Measurements from ENCODE around the gene ARIH1.
"Not testable (repeated sequence)": the region's sequence is repeated elsewhere in the genome, so short reads cannot be mapped to it uniquely, and the experiment has no call there.

ARIH1 gene

DNA sequence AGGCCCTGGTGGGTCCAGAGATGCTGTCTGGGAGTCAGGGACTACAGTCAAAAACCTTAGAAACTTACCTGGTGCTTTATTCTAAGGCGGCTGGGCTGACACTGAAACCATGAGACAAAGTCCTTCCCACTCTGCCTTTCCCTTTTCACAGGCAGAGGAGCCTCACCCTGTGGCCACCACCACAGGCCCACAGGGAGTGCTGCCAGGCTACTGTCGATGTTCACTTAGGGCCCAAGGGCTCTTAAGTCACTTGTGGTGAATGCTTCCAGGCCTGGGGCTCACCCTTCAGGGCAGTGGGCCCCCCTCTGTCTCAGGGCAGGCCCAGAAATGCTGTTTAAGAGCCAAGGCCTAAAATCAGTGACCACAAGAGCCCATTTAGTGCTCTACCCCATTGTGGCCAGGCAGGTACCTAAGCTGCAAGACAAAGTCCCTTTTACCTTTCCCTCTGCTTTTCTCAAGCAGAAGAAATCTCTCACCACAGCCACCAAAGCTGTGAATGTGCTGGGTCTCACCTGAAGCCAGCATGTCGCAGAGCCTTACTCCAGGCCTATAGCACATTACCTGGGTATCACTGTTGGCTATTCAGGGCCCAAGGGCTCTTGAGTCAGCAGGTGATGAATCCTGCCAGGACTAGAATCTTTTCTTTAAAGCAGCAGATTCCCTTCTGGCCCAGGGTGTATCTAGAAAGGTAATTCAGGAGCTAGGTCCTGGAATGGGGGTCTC is 140.8 kb downstream of the ARIH1 start:
- no peak for DNase-seq

DNA sequence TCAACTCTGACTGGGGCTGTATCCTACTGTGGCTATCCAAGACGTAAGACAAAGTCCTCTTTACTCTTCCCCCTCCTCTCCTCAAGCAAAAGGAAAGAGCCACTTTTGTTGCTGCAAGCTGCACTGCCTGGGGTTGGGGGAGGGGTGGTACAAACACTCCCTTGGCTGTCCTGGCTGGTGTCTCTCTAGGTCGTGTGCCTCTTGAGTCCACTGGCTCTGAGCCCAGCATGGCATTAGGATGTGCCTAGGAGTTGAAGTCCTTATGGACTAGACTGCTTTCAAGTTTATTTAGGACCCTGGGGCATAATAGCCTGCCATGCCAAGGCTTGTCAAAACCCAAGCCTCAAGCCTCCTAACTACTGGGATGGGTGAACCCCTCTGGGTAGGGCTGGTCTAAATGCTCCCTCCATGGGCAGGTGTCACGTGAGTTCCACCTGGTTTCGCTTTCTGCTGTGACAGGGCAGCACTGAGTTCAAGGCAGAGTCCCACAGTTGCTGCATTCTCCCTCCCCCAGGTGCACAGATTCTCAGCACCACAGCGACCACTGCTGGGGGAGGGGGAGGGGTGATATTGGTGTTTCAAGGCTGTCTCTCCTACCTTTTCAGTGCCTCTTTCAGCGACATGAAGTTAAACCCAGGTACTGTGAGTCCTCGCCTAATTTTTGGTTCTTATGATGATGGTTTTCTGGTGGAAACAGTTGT is 141.6 kb downstream of the ARIH1 start:
- not testable (repeated sequence) for DNase-seq

DNA sequence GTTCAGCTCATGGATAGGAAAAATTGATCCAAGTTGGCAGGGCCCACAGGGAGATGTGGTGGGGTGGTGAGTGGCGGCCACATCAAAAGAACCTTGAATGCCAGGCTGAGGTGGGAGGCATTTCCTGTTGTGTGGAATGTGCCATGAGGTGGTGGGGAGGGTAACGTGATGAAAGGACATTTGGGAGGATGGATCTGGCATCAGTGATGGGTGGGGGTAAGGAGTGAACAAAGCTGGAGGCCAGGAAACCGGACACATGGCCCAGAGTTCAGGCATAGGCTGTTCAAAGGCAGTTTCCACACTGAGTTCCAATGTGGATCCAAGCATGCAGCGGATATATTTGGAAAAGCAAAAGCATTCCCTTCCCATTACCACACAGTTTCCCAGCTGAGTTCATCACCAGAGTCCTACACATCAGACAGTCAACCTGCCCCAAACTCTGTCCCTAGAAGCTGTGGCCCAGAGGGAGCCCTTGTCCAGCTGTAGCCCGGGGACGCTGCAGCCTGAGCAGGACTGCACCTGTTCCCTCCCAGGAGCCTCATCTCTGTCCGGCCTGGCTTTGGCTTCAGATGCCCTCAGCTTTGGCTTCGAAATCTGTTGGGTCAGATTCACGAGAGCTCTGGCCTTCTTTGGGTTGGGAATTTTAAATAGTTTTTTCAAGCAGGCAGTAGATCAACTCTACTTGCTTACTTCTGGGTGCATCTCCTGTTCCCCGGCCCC is 142.5 kb downstream of the ARIH1 start:
- no peak for DNase-seq

DNA sequence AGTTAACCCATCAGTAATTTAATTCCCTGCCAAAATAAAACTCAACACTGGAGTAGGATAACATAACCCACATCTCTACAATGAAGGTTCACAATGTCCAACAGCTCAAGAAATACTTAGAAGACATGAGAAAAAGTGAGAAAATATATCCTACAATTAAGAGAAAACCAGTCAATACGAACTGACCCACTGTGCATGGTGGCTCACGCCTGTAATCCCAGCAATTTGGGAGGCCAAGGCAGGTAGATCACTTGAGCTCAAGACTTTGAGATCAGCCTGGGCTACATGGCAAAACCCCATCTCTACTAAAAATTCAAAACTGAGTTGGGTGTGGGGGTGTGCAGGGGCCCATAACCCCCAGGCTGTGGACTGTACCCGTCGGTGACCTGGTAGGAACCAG is 149.7 kb downstream of the ARIH1 start:
- DNase-seq = not testable (repeated sequence)

DNA sequence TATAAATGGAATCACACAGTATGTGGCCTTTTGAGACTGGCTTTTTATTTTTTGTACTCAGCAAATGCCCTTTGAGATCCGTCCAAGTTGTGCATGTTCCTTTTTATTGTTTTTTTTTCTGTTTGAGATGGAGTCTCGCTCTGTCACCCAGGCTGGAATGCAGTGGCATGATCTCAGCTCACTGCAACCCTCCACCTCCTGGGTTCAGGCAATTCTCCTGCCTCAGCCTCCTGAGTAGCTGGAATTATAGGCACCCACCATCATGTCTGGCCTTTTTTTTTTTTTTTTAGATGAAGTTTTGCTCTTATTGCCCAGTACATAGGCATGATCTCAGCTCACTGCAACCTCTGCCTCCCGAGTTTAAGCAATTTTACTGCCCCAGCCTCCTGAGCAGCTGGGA is 152.0 kb downstream of the ARIH1 start:
- DNase-seq = not testable (repeated sequence)

DNA sequence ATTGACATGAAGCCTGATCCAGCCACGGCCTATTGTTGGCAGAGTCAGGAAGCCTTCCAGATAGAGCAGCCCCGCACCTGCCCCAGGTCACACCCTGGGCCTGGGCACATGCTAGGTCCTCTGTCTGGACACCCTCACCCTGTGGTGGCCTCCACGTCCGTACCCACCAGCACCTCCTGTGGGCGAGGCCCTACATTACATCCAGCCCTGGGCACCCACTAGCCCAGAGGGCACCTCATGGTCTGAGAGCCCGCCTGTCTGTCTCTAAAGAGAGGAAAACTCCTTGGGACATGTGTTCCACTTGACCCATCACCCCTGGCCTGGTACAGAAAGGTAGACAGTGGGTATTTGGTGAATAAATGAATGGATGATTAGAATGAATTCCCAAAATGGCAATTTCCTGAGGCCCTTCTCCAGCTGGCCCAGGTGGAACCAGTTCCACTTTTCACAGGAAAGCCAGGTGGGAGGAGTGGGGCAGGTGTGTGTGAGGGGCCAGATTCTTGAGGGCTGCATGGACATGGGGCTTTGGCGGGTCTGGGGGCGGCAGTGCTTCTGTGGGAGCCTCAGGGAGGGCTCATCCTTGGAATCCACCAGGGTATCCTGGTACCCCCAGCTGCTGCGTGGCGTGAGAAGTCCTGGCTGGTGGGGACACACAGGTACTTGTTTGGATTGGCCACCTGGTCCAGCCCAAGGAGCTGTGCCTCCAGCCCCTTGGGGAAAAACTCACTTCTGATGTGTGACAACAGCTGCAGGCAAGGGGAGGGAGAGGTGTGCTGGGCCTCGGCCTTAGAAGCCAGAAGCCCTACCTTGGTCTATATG is 154.3 kb downstream of the ARIH1 start:
- not testable (repeated sequence) for DNase-seq

DNA sequence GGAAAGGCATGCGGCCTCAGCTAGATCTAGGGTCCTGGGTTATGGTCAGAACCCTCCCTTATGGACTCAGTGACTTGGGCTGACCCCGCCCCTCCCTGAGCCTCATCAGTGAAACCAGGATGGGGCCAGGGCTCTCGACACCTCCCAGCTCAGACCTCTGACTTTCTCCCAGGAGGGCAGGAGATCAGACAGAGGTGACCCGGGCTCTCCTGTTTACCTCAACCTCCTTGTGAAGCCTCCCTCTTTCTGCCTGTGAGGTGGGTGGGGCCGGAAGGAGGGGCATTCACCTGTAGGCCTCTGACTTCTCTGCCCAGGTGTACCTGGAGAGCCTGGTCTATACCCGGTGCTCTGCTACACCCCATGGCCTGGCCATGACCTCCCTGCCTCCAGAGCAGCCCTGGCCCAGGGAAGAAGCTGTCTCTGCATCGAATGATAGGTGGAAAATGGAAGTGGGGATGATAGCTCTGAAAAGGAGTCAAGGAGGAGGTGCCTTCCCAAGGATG is 155.0 kb downstream of the ARIH1 start:
- DNase-seq = not testable (repeated sequence)

DNA sequence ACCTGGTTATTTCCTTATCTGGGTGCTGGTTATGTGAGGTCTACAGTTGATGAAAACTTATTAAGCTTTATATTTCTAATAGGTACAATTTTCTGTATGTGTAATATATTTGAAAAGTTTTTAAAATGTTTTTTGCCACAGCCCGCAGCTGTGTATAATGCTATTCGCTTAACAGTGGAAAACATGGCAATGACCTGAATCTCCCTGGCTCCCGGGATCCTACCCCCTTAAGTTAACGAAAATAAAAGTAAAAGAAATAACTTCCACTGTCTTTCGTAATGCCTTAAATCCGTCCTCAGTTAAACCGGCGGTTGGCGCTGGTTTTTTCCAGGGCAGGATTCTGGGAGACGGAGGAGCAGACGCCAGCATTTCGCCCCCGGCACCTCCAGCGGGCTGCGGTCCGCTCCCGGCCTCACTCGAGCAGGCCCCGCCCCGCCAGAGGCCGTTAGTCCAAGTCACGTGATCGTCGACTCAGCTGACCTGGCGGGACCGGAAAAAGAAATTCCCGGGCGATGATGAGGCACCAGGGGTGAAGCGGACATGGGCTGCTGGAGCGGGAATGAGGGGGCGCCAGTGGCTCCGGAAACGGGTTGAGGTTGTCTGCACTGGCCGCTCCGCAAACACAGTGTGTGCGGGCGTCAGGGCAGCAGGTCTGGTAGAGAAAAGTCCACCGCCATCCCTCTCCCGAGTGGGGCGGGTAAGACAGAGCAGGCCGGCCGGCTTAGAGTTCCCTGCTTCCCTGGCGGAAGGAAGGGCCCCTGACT is 162.6 kb downstream of the ARIH1 start:
- DNase-seq = peak; percentile 88

DNA sequence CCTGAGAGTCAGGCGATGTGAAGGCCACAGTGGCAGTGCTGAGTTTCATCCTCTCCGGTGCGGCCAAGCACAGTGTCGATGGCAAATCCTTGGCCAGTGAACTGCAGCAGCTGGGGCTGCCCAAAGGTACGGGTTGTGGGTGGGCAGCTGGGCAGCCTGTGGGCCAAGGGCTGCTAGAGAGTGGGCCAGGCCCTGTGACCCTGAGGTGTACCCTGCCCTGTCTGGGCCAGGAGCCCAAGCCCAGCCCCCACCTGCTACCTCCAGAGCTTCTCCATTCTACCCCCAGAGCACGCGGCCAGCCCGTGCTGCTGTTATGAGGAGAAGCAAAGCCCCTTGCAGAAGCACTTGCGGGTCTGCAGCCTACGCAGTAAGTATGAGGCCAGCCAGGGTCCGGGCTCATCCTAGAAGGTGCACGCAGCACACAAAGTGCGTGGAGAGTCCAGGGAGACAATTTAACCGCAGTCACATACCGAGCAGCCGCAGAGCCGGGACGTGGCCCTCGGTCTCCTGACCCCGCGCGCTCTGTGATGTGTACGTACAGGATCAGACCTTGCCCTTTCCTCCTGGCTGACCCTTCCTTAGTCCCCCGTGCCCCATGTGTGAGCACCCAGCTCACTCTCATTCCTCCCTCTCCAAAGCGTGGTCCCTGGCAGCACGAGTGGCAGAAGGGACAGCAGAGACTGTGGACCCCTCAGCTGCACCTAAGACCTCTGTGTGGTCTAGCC is 165.8 kb downstream of the ARIH1 start:
- DNase-seq = not testable (repeated sequence)

DNA sequence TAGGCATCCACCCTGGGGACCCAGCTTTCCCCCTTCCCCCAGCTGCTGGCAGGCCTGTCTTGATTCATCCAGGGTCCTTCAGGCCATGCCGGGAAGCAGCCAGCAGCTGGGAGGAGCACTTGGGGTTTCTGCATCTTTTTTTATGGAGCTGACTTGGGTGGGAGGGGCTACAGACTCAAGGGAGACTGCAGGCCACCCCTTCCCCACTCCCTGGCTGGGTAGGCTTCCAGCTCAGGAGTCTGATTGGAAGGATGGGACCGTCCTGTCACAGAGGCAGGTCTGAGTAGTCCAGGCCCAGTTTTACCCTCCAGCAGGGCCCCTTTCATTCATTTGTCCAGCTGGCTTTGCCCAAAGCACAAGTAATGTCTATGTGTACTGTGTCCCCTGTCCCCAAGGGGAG is 168.1 kb downstream of the ARIH1 start:
- DNase-seq = not testable (repeated sequence)

DNA sequence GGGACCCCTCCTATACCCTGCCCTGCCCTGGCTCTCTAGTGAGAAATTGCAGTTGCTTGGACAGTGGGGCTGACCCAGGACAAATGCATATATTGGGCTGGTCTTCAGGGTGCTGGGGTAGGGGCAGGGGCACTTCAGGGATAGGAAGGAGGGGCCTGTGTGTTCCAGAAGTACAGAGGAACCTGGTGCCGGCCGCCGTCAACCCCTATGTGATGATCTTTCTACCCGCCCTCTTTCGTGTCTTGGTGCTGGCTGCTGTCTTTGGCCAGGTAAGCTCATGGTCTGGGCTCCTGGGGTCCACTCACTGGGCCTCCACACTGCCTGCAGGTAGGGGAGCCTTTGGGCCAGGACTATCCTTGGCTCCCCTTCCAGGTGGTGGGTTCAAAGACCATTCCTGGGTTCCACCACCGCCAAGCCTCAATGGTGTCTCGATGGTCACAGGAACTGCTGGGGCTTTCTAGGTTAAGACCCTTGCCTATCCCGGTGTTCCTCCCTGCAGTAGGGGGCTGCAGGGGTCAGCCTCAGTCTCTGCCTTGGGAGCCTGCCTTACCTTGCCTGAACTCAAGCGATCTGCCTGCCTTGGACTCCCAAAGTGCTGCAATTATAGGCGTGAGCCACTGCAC is 174.6 kb downstream of the ARIH1 start:
- not testable (repeated sequence) for DNase-seq

All from EL (cell line).